HepG2 (cell line): ENCODE results near the gene PRDX2. TPM values are rescaled to one million over a fixed set of nuclear protein-coding genes. Genes with fewer than 3 reads are reported as not detected.

Source experiments
- ATAC-seq: fragments of 200-7000 bp; cut with Tn5 transposase; 3 replicates; pipeline ENCODE4 v1.9.1; 2020; ENCODE audit warnings: mild to moderate bottlenecking, moderate library complexity
- BruUV-seq: library from RNA; stranded (reverse); fragments of 400-500 nt; replicated peaks from 2 replicates; lab custom pipeline; 2021; lab: Mats Ljungman, UMichigan
- CTCF ChIA-PET: fragments of 300-600 bp; formaldehyde crosslinking; extraction: SDS; loops from one replicate; lab custom pipeline; 2021; ENCODE audit warnings: low total read pairs, inconsistent platforms, low intra/inter-chr PET ratio; lab: Yijun Ruan, JAX
- POLR2A ChIA-PET: fragments of 350-600 bp; sonication (Branson Sonifier 250); formaldehyde crosslinking; loops from one replicate; lab custom pipeline; 2020; ENCODE audit warnings: antibody characterized with exemption, inconsistent platforms; lab: Yijun Ruan, JAX
- DNase-seq: peaks from one replicate; pipeline ENCODE4 v3.0.0-alpha.2; 2015; ENCODE audit warnings: low spot score
- FAIRE-seq: peaks from 3 replicates; lab custom pipeline; 2011; peaks lifted over from hg19 to GRCh38; lab: Jason Lieb, UNC
- H2AFZ ChIP-seq: one replicate; pipeline ENCODE4 v1.6.1; 2011; ENCODE audit warnings: low read length, inconsistent platforms
- H3K27ac ChIP-seq: fragments of 300-600 bp; 3 replicates; pipeline ENCODE4 v1.8.0; 2011; ENCODE audit warnings: mixed run types, mild to moderate bottlenecking, mixed read lengths, low read length, inconsistent platforms; ENCODE audit not compliant: insufficient read depth; ENCODE audit errors: extremely low read length
- H3K27me3 ChIP-seq, 2 experiments: fragments of 200-600 bp in 1 of 2; 2 replicates in 1 of 2; 3 replicates in 1 of 2; pipeline versions ENCODE4 v1.6.0 to v1.8.0; 2011; ENCODE audit warnings: low read length in 2 of 2, mild to moderate bottlenecking in 2 of 2, moderate library complexity in 2 of 2, inconsistent platforms in 1 of 2; ENCODE audit not compliant: insufficient read depth in 2 of 2, control insufficient read depth in 1 of 2
- H3K36me3 ChIP-seq, 2 experiments: fragments of 200-600 bp in 1 of 2; replicated peaks in 1 of 2; 2 replicates in 1 of 2; 3 replicates in 1 of 2; pipeline versions ENCODE4 v1.5.1 to v1.8.0; 2011; ENCODE audit warnings: low read length in 2 of 2, inconsistent platforms in 1 of 2; ENCODE audit not compliant: insufficient read depth in 2 of 2, control insufficient read depth in 1 of 2
- H3K4me1 ChIP-seq: 2 replicates; pipeline ENCODE4 v1.5.1; 2012; ENCODE audit warnings: low read length, inconsistent platforms; ENCODE audit not compliant: insufficient read depth
- H3K4me2 ChIP-seq: 2 replicates; pipeline ENCODE4 v1.6.0; 2011; ENCODE audit warnings: low read depth, low read length, inconsistent platforms
- H3K4me3 ChIP-seq, 3 experiments: fragments of 200-600 bp in 1 of 3; sonication (generic), shearing (Covaris generic) in 1 of 3; replicated peaks in 1 of 3; 2 replicates each; pipeline ENCODE4 v1.5.1; 2011 to 2016; ENCODE audit warnings: low read length in 3 of 3, inconsistent platforms in 2 of 3, low read depth in 2 of 3, mild to moderate bottlenecking in 2 of 3, control low read depth in 1 of 3, mixed read lengths in 1 of 3; ENCODE audit not compliant: insufficient read depth in 1 of 3
- H3K79me2 ChIP-seq: one replicate; pipeline ENCODE4 v1.6.1; 2011; ENCODE audit warnings: low read length, inconsistent platforms; ENCODE audit not compliant: insufficient read depth
- H3K9ac ChIP-seq: 2 replicates; pipeline ENCODE4 v1.6.0; 2011; ENCODE audit warnings: mild to moderate bottlenecking, low read depth, low read length, inconsistent platforms; ENCODE audit not compliant: insufficient read depth
- H3K9me3 ChIP-seq: 2 replicates; pipeline ENCODE4 v1.5.1; 2012; ENCODE audit warnings: mild to moderate bottlenecking, low read length
- H4K20me1 ChIP-seq: 2 replicates; pipeline ENCODE4 v1.6.0; 2011; ENCODE audit warnings: inconsistent platforms, mild to moderate bottlenecking, low read length, moderate library complexity; ENCODE audit not compliant: insufficient read depth
- ARNT ChIP-seq: fragments of 450-650 bp; IDR thresholded peaks from 2 replicates; pipeline ENCODE4 v1.6.1; 2017
- ATF5 ChIP-seq: sonication (generic); formaldehyde crosslinking; IDR thresholded peaks from 2 replicates; pipeline ENCODE4 v1.4.0; 2020; ENCODE audit warnings: mild to moderate bottlenecking, low read depth, missing genetic modification reagents
- ELK4 ChIP-seq: sonication (generic); formaldehyde crosslinking; IDR thresholded peaks from 2 replicates; pipeline ENCODE4 v1.9.0; 2021; ENCODE audit warnings: missing genetic modification reagents, borderline replicate concordance
- GMEB2 ChIP-seq: IDR thresholded peaks from 2 replicates; pipeline ENCODE4 v1.6.1; 2016; ENCODE audit warnings: missing biosample characterization, missing genetic modification reagents, low read depth
- NBN ChIP-seq: fragments of 450-650 bp; conservative IDR thresholded peaks from 2 replicates; pipeline ENCODE4 v1.6.1; 2017
- RBFOX2 ChIP-seq: fragments of 200-400 bp; formaldehyde crosslinking; IDR thresholded peaks from 2 replicates; pipeline ENCODE4 v1.6.1; 2017; ENCODE audit warnings: low read depth, mild to moderate bottlenecking, low read length
- RBM39 ChIP-seq: fragments of 200-400 bp; formaldehyde crosslinking; IDR thresholded peaks from one replicate; pipeline ENCODE4 v1.6.1; 2018; ENCODE audit warnings: antibody characterized with exemption, mild to moderate bottlenecking, low read depth, low read length; ENCODE audit not compliant: poor library complexity, severe bottlenecking
- SALL1 ChIP-seq: sonication (generic); formaldehyde crosslinking; IDR thresholded peaks from 2 replicates; pipeline ENCODE4 v1.8.0; 2022; ENCODE audit warnings: mild to moderate bottlenecking, missing genetic modification reagents
- SKI ChIP-seq: fragments of 450-650 bp; IDR thresholded peaks from one replicate; pipeline ENCODE4 v1.6.1; 2018; ENCODE audit warnings: mild to moderate bottlenecking; ENCODE audit not compliant: partially characterized antibody
- SOX13 ChIP-seq, 3 experiments: fragments of 450-650 bp in 1 of 3; sonication (generic) in 1 of 3; formaldehyde crosslinking in 1 of 3; IDR thresholded peaks in 2 of 3; conservative IDR thresholded peaks in 1 of 3; 2 replicates each; pipeline versions ENCODE4 v1.5.0 to v1.6.1; 2016 to 2020; ENCODE audit warnings: antibody characterized with exemption in 1 of 3, mild to moderate bottlenecking in 1 of 3, missing compliant biosample characterization in 1 of 3, missing genetic modification reagents in 1 of 3, moderate library complexity in 1 of 3
- SP1 ChIP-seq, 2 experiments: fragments of 450-650 bp in 1 of 2; sonication (generic) in 1 of 2; formaldehyde crosslinking in 1 of 2; IDR thresholded peaks; 2 replicates each; pipeline versions ENCODE4 v1.4.0 to v1.6.1; 2016 to 2020; ENCODE audit warnings: missing genetic modification reagents in 1 of 2
- SP4 ChIP-seq: sonication (generic); formaldehyde crosslinking; IDR thresholded peaks from 2 replicates; pipeline ENCODE4 v1.8.1; 2023; ENCODE audit warnings: mild to moderate bottlenecking, missing genetic modification reagents
- THYN1 ChIP-seq: sonication (generic); formaldehyde crosslinking; IDR thresholded peaks from 2 replicates; pipeline ENCODE4 v1.8.1; 2023; ENCODE audit warnings: low read depth, mild to moderate bottlenecking, moderate library complexity, missing genetic modification reagents, borderline replicate concordance
- ZBTB1 ChIP-seq: sonication (generic); formaldehyde crosslinking; IDR thresholded peaks from 2 replicates; pipeline ENCODE4 v1.4.0; 2020; ENCODE audit warnings: missing genetic modification reagents, borderline replicate concordance
- ZNF431 ChIP-seq: sonication (generic); formaldehyde crosslinking; IDR thresholded peaks from 2 replicates; pipeline ENCODE4 v1.9.0; 2022; ENCODE audit warnings: missing genetic modification reagents, low read depth, mild to moderate bottlenecking, borderline replicate concordance
- ZNF460 ChIP-seq: sonication (generic); formaldehyde crosslinking; IDR thresholded peaks from 2 replicates; pipeline ENCODE4 v1.5.1; 2020; ENCODE audit warnings: missing genetic modification reagents, mild to moderate bottlenecking, borderline replicate concordance
- ZSCAN31 ChIP-seq: sonication (generic); formaldehyde crosslinking; IDR thresholded peaks from 2 replicates; pipeline ENCODE4 v1.5.0; 2020; ENCODE audit warnings: low read depth, mild to moderate bottlenecking, missing genetic modification reagents
- WGBS: methylation state at CpG from one replicate; pipeline ENCODE4 v1.1.6; 2017; ENCODE audit warnings: low lambda C conversion rate; 5-methylcytosine and 5-hydroxymethylcytosine counted together
- in situ Hi-C: cut with HindIII; loops from 2 replicates; pipeline ENCODE4 v1.10.0; 2017; ENCODE audit warnings: low pct_unique_long_range_greater_than_20kb; ENCODE audit not compliant: extremely low pct_ligation_motif_present
- intact Hi-C: fragments of 100-400 bp; cut with micrococcal nuclease; formaldehyde crosslinking; loops from one replicate; pipeline ENCODE4 v1.10.0; 2022; ENCODE audit not compliant: unreplicated experiment
- polyA plus RNA-seq, 8 experiments: library from polyadenylated mRNA; depleted of rRNA in 3 of 8; stranded (reverse) in 7 of 8; unstranded in 1 of 8; fragments of >200 nt; fragmentation: Illumina TruSeq in 4 of 8; extraction: Trizol in 4 of 8; gene quantifications; 2 replicates each; pipeline versions ENCODE4 v1.2.1 to v1.2.3, GENCODE V29; 2011 to 2016; ENCODE audit warnings: low read depth in 4 of 8, missing spikeins in 1 of 8, mixed read lengths in 1 of 8; ENCODE audit not compliant: insufficient read depth in 1 of 8
- total RNA-seq, 5 experiments: library from RNA; depleted of rRNA; stranded (reverse); fragments of >200 nt; fragmentation: Illumina TruSeq; extraction: Trizol; gene quantifications; 2 replicates each; pipeline ENCODE4 v1.2.3, GENCODE V29; 2016; ENCODE audit warnings: low read depth in 1 of 5
- TF ChIP-seq, protein P1 (sequence below): sonication (generic); formaldehyde crosslinking; IDR thresholded peaks from 2 replicates; pipeline ENCODE4 v1.8.0; 2023; ENCODE audit warnings: mild to moderate bottlenecking, missing genetic modification reagents

PRDX2 gene
- total and polyA plus RNA-seq, 2 of the 13 experiments (the other 11 are each of a cell fraction or from before 2014, with no cell fraction given): 218 to 381 TPM

GRCh38 chr19:12782424-12783290, 18.9 kb downstream of the PRDX2 start:
- ChIA-PET POLR2A (interaction anchor here (0.9 to 3.9 kb wide), 4 partner anchors 10 to 49 kb away, joined by 3 to 38 read pairs (median 3); partner anchors contain the start of gene JUNB), CTCF (no interaction called here)
- no peak for DNase-seq
- Histone ChIP-seq H3K9ac (peak overlapping the region; percentile 14; the same call in 1 of the 2 replicates), H3K9me3 (no peaks in the 10 kb centered on the region), H2AFZ (no peak overlapping the region), H3K27ac (no peak overlapping the region), H3K4me2 (peak overlapping the region; percentile 92), H3K36me3 (no peaks in the 10 kb centered on the region), H3K79me2 (no peaks in the 10 kb centered on the region), H3K4me1 (peaks cover 79% of the 10 kb centered on the region), H3K27me3 (no peaks in the 10 kb centered on the region; a peak in 3 of 5 replicates), H3K4me3 (peak overlapping the region; percentile 25 to 73 (median 65)), H4K20me1 (no peaks in the 10 kb centered on the region)
- FAIRE-seq: no peak
- ATAC-seq: no peak
- BruUV-seq: no TSS peak
- WGBS: 2% methylated on average over 17 of the region's 88 CpGs
- in situ Hi-C loops (no loop called here), intact Hi-C loops (no loop called here)
- TF ChIP-seq RBFOX2 (0 out of 2 replicates have a peak, but pooled peaks have one; percentile 25), SKI (no peak), ATF5 (no peak), SOX13 (IDR thresholded peaks at IDR 0.05) (no peak), SOX13 (CRISPR knock-in tag; conservative IDR thresholded peaks at IDR 0.05 in 1 of 2, IDR thresholded peaks at IDR 0.05 in 1 of 2) (0 out of 4 replicates have a peak, but pooled peaks of 1 of the 2 experiments have one; percentile 10), ZNF431 (CRISPR knock-in tag) (no peak), NBN (no peak), GMEB2 (CRISPR knock-in tag) (peak; percentile 73), ARNT (no peak), SP1 (IDR thresholded peaks at IDR 0.05) (no peak), SP1 (CRISPR knock-in tag; IDR thresholded peaks at IDR 0.05) (peak; percentile 46), ELK4 (CRISPR knock-in tag) (no peak), ZBTB1 (CRISPR knock-in tag) (peak; percentile 77; the same call in 1 of the 2 replicates), THYN1 (no peak), SALL1 (CRISPR knock-in tag) (peak; percentile 31; the same call in 1 of the 2 replicates), RBM39 (no peak), ZNF460 (CRISPR knock-in tag) (no peak), ZSCAN31 (CRISPR knock-in tag) (0 out of 2 replicates have a peak, but pooled peaks have one; percentile 60), SP4 (no peak; the same call in 1 of the 2 replicates)
- TF ChIP-seq, protein P1, sequence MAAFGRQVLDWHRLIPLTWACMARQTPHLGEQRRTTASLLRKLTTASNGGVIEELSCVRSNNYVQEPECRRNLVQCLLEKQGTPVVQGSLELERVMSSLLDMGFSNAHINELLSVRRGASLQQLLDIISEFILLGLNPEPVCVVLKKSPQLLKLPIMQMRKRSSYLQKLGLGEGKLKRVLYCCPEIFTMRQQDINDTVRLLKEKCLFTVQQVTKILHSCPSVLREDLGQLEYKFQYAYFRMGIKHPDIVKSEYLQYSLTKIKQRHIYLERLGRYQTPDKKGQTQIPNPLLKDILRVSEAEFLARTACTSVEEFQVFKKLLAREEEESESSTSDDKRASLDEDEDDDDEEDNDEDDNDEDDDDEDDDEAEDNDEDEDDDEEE: peak; percentile 63; the same call in 1 of the 2 replicates
